Astrocyte (in vitro differentiated cells and primary cell): ENCODE measurements around the gene RGS2.

Source experiments
- CTCF ChIP-seq: IDR thresholded peaks from 2 replicates; pipeline ENCODE4 v1.5.1; 2011; ENCODE audit warnings: low read depth, mild to moderate bottlenecking, inconsistent platforms, low read length, moderate library complexity; ENCODE audit not compliant: insufficient read depth
- EZH2 ChIP-seq: IDR thresholded peaks from 2 replicates; pipeline ENCODE4 v1.6.1; 2012; ENCODE audit warnings: mild to moderate bottlenecking, low read length, inconsistent platforms; ENCODE audit not compliant: insufficient read depth

GRCh38 chr1:192786576-192786975 is 22.3 kb upstream of the RGS2 start:
- TF ChIP-seq CTCF (no peak), EZH2 (no peak)
